Stimulated activated CD8-positive, alpha-beta memory T cell treated with anti-CD3 and anti-CD28 coated beads, Interleukin-15, amount 100 ng/mL, for 24 hours (primary cell): Measurements from ENCODE around the gene ERMN.
A peak's percentile ranks its signal among the peaks of the same experiment; 100 is the strongest.

Experiments
- DNase-seq: peaks from one replicate; pipeline ENCODE4 v3.0.0-alpha.2; 2020; ENCODE audit warnings: low read depth

ERMN gene

DNA sequence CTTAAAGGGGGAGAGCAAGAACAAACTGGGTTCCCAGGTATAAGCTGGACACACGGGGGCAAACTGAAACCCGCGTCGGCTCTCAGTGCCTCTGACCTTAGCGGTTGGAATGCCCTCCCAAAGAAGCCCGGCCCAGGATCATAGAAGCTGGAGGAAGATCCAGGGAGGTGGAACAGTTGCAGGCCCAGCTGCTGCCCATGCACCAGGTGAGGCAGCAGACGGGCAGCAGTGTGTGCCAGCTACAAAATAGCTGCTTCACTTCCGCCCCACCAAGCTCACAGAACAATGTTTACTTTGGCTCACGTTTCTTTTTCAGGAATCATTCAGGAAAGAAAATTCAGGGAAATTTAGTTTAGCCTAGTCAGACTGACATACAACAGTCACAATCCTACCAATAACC is 3.9 kb upstream of the ERMN start:
- no peak for DNase-seq

DNA sequence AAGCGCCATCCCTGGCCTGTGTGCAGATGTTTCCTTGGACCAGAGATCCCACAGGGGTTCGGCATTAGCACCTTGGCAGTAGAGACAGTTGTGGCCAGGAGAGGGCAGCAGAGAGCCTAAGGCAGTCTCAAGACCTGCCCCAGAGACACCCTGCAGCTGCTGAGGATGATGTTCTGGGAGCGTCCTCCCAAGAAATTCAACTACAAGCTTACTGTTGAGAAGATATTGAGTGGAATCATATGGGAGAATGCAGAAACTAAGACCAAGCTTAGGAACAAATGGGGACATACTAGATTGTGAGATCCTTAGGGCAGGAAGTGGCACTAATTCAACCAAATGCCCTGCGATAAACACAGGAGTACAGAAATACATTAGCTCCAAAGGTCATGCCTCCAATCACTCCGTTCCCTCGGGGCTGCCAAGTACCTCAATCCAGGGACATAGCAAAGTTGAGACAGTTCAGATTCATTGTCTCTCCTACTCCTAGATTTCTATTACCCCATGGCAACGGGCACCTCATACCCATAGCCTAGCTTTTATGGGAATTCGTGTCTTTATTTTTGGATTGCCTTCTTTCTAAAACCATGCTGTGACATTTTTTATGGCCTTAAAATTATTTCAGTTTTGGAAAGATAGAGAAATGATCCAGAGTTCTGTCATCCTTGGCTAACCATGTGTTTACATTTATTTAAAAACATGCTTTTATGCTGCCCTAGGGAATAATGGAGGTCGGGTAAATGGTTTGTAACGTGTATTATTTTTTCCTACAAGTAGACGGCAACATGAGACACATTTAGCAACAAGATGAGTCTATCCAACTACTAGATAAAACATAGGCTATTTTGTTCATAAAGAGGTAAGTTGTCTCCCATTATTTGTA is 2.2 kb upstream of the ERMN start:
- DNase-seq: peak; percentile 69

DNA sequence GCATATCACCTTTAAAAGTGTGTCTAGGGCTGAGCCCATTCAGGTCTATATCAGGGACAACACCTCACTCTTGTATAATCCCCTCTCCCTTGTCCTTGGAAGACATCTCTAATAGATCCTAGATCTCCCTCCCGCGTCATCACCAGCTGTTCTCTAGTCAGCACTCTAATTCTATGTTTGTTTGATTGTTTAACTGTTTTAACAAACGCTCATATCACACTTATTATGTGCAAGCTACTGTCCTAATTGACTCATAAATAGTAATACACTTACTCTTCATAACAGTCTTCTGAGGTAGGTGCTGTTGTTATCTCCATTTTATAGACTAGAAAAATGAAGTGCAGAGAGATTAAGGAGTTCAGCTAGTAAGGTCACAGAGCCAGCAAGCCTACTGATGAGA is 1.6 kb upstream of the ERMN start:
- DNase-seq: no peak

DNA sequence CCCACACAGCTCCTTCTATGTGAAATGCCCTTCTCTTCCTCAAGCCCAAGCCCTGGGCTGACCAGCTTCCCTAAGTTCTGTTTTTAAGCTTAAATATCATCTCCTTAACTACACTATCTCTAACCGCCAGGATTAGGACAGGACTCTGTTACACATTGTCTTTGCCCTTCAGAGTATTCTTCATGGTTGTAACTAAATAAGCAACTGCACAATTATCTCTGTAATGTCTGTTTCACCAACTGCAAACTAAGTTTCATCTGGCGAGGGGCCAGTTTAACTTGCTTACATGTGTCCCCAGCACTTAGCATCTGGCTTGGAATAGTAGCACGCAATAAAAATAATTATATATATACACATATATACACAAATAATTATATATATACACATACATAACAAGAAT is 1.1 kb upstream of the ERMN start:
- DNase-seq: no peak

DNA sequence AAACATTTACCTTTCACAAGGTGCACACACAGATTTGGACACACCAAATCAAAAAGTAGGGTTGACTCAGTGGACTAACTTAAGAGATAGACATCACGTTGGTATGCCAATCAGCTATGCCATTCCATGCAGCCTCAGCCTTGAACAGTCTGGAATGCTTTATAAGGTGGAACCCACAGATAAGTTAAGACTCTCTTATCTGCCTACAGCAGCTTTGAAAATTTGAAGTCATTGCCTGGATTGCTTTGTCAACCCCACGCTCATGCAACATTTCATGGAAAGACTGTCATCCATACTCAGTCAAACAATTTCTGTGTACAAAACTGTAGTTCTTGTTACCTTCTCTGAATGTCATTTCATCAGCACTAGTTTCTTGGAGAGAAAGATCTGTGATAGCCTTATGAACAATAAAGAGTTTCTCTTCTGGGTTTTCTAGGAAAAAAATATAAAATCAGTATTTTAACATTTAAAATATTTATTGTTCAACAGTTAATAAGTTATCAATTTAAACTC is 1.2 kb downstream of the ERMN start:
- no peak for DNase-seq

DNA sequence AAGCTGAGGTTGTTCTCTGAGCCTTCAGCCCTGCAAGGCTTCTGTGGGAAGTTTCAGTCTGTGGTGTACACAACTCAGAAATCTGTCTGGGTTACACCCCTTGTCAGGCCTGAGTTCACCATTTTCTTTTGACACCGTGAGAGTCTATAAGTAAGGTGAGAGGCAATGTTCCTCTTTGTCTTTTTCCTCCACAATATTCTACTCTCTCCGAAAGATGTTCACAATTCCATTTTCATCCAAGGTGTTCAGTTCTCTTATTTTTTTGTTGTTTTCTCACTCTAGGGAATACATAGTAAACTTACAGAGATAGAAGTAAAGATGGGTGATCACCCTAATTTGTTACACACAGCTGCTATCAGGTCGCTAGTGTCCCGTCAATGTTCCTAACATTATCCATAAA is 3.2 kb downstream of the ERMN start:
- no peak for DNase-seq

DNA sequence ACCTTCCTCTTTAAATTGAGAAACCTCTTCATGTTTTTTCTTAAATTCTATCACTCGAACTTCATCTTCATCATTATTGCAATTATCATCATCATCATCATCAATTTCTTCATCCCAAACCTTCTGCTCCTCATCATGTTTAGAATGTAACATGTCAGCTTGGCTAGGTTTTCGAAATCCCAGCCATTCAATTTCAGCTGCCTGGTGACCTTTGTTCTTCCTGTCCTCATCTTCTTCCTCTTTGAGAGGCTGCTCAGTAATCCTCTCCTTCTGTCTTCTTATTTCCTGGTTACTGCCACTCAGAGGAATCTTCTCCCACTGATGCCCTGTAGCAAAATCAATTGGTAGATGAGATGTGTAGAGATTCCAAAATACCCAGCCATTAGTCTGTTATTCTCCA is 4.2 kb downstream of the ERMN start:
- DNase-seq: no peak

DNA sequence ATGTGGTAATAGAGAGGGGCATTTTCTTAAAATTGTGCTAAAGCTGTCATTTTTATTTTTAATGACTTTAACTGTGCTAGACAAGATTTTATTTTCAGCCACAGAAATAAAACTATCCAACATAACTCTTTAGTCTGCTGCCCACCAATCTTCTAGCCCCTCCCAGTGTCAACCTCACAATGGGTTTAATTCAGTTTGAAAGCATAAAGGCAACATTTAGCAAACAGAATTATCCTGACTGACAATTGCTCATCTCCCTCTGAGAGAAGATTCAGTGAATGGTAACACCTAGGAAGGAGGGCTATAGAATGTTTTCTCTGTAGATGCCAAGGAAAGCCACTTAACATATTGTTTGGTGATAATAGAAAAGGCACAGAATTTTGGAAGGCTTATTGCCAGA is 5.2 kb downstream of the ERMN start:
- DNase-seq: no peak

DNA sequence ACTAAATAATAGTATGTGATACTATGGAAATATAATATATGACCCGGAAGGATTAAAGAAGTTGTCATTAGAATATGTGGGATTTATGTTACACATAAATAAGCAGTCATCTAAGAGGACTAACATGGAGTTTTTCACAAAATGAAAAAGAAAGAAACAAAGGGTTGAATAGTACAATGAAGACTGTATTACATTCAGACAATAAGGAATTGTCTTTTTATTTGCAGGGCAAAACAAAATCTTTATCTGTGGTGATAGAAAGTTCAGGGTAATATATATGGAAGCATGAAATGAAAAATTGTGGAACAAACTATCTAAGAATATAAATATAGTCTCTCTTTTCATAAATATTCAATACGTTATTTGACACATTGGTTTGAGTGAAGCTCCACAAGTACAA is 5.8 kb downstream of the ERMN start:
- DNase-seq: no peak

DNA sequence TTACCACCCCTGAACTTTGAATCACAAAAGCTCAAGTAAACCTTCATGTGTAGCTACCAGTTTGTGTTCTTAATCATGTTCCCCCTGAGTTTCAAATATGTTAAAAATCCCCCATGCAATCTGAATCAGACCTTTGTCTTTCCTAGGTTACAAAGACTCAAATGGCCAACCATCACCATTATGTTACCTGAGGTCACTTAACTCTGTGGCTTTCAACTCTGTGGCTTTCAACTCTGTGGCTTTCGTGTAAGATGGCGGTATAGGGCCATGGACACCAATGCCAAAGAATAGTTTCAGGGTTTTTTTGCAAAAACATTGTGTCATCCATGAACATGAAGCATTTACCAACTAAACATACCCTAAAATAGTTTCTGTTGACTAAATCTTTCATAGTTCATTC is 6.7 kb downstream of the ERMN start:
- no peak for DNase-seq

DNA sequence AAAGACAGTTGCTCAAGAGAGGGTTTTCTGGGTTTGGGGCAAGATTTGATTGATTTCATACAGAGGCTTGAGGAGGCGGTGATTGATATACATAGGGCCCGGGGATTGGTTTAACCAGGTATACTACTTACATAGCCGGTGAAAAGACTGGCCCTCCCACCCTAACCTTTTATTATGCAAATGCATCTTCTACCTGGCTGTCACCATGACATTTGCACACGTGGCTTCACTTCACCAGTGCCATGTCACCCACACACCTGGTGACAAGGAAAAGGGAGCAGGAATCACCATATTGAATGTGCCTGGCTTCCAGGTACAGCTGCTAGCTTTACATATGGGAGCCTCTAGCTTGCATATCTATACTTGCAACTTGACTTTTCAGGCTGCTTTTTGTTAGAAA is 9.7 kb downstream of the ERMN start:
- DNase-seq: no peak

DNA sequence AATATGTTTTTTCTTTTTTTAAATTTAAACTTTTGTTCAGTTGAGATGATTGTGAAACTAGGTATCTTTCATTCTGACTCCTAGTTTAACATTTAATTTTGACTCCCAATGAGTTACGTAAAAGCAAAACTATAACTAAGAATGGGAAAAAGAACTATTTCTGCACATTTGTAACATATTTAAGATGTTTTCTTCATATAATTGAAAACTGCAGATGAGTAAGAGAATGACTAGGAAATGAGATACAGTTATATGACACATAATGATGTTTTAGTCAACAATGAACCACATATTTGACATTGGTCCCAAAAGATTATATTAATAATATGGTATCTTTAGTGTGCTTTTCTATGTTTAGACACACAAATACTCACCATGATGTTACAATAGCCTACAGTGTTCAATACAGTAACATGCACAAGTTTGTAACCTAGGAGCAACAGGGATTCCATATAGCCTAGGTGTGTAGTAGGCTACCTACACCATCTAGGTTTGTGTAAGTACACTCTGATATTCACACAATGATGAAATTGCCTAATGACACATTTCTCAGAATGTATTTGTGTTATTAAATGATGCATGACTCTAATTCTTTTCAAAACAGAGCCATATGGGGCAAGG is 12.6 kb downstream of the ERMN start:
- no peak for DNase-seq

DNA sequence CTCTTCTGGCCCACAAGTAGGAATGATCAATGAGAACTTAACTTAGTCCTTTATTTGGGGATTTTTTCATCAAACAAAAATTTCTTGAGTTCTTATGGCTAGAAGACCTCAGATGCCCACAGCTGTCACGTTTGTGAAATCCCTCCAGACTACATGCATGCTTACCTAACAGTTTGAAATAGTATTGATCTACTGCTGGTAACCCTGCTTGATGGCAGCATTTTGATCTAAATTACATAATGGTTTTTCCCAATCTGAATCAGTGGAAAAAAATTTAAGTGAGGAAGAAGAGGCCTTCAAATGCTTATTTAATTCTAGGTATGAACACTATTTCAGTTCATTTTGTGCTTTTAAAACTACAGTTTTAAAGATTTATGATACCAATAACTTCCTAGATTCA is 13.9 kb downstream of the ERMN start:
- DNase-seq: no peak

DNA sequence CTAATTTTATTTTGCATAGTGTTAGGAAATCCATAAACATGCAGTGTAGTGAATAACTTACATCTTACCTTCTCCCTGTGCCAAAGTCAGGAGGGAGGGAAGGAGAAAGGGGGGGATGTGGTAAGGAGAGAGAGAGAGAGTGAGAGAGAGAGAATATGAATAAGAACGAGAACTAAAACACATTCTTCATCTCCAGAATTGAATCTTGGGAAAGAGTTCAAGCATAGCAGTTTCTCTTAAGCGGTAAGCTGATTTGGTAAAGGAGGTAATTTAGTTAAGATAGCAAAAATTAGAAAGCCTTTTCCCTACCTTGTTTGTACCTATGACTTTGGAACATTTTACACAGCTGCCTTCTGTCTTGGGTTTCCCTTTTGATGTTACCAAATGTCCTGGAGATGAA is 15.7 kb downstream of the ERMN start:
- no peak for DNase-seq

DNA sequence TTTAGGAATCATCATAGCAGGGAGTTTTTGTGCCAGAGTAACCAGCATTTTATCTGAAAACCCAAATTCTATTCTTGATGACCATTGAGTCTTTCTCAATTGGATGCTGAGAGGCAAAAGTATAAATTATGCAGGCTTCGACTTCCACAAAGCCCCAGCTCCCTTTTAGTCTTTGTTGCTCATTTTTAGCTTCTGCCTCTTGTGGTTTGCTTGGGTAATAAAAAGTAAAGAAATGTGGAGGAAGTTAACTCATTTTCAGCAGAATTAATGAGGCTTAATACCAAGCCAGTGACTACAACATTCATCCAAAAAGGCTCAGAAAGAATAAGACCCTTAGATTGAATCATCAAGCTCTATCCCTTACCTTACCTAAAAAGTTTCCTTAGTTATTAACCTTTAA is 18.6 kb downstream of the ERMN start:
- no peak for DNase-seq

DNA sequence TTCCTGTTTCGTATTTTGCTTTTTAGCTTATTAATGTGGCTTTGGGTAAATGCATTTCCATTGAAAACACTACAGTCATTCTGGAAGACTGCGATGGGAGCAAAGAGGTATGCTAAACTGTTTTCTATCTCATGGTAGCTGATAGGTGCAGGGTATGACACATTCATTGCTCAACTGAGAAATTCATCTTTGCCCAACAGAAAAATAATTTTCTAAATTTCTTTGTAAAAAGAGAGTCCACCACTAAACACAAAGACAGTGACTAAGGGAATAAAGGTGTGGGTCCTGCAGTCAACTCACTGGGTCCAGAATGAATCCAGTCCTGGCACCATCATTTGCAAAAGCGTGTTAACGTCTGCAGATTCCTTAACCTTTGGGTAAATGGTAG is 19.9 kb downstream of the ERMN start:
- no peak for DNase-seq

DNA sequence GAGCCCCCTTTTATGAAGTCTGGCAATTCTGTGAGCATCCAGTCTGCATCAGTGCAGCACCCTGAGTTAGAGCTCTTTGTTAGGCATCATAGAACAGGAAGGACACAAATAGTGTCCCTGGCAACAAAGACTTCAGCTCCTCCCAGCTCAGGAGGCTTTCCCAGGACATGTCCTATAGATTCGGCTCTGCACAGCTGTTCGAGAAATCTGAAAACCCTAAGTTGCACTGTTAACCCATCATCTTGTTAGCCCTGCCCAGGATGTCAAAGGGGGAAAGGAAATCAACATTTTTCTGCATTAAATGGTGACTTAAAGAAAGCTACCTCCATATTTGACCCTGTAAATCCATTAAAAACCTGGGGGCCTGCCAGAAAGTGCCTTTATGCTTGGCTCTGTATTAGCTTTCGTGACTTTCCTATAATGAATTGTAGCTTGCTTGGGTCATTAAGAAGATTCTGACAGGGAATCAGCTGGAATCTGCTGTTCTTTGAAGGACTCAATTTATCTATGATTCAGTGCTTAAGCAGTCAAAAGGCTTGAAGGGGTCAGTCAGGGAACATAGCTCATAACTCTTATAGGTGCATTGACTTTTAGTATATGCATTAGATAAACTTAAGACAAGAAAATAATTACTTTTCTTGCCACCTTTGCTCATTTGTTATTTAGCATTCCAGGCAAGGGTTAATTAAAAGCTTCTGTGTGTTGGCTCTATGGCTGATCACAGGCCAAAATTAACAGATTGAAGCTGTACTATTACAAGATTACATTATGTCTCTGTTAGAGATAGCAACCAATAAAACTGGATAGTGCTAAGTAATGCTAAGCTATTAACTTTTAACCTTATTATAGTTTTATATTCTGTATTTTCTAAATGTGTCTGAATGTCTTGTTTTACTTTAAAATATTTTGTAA is 20.6 kb downstream of the ERMN start:
- no peak for DNase-seq

DNA sequence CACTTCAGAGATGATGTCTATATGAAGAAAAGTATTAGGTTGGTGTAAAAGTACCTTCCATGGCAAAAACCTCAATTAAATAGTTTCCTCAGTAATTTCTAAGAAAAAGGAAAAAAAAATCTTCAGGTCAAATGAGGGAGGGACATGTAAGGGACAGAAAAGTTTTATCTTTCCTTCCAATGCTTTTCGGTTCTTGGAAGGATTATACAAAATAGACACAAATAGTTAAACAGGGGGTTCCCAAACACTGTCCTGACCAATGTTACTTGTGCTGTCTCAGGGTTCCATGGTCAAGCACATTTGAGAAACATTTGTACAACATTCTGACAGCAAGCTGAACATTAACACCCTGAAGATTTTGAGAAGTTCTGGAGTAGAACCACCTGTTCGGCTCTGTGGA is 22.0 kb downstream of the ERMN start:
- DNase-seq: no peak

DNA sequence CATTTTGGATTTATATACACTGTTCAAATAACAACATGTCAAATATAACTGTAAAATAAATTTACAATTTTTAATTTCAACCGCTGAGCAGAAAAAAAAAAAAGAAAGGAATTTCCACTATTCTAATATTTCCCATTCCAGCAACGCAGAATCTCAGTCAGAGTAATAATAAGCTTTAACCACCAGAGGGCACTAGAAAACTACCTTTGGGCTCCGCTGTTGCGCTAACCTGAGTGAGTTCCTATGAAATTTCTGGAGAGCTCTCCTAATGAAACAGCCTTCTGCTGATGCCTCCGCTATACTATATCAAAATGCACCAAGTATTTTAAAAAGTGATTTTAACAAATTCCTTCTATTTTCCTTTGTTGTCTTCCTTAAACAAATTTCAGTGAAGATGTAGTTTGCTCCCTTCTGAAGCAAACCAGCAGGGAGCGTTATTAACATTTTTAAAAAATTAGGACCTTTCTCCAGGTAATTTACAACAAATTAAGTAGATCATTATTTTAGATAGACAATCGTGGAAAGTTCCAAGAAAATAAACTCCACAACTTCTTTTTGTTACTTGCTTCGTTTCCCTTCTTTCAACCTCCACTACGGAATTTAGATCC is 23.0 kb downstream of the ERMN start:
- no peak for DNase-seq

DNA sequence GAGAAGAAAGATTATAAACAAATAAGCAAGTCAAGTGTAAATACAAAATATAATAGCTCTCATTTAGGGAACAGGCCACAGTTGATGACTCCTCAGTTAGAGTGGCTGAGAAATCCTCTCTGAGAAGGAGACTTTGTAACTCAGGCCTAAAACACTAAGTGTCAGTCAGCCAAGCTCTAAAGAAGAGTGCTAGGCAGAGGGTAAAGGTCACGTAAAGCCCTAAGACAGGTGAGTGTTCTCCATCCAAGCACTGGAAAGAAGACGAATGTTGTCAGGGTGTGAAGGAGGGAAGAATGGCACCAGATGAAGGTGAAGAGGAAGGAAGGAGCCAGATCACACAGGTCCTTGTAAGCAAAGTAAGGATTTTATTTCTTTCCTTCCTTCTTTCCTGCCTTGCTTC is 24.3 kb downstream of the ERMN start:
- no peak for DNase-seq

DNA sequence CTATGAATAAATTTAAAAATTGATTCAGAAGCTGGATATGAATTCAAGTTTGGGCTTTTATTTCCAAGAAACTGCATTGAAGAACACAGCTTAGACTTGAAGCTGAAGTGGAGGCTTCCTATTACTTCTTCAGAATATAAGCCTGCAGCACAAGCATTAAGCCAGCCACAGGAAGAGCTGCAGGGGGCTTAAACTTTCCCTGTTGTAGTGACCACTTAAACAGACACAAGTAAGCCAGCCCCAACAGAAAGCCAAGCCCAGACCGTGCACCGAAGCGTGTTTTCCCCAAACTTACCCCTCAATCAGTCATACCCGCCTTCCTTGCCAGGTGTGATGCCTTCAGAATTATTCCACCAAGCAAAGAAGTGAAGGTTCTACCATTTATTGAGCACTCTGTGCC is 28.7 kb downstream of the ERMN start:
- DNase-seq: no peak

DNA sequence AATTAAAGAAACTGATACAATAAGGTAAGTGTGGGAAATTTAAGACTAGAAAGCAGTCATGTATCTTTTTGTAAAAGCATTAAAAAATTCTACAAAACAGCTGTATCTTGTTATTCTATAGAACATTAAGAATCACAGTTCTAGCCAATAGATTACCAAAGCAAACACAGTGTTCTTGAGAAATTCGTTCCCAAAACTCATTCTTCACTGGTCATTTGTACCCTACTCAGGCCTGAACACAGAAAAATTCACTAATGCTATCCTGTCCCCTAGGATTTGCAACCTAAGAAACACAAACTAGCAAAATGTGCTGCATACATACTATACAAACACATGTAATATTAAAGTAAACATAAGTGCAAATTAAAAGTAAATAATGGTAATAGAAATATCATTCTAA is 29.1 kb downstream of the ERMN start:
- DNase-seq: no peak
